B cell (primary cell): ENCODE data around the gene RAD51B.

Experiments used
- EZH2 ChIP-seq: IDR thresholded peaks from 2 replicates; pipeline ENCODE4 v1.6.1; 2012; ENCODE audit warnings: borderline replicate concordance, low read depth, mild to moderate bottlenecking, moderate library complexity, low read length; ENCODE audit not compliant: insufficient read depth, poor library complexity, severe bottlenecking
- TF ChIP-seq, protein P1 (sequence below): fragments of 200-600 bp; IDR thresholded peaks from one replicate; pipeline ENCODE4 v1.8.0; 2022; ENCODE audit warnings: antibody characterized with exemption, mild to moderate bottlenecking

DNA sequence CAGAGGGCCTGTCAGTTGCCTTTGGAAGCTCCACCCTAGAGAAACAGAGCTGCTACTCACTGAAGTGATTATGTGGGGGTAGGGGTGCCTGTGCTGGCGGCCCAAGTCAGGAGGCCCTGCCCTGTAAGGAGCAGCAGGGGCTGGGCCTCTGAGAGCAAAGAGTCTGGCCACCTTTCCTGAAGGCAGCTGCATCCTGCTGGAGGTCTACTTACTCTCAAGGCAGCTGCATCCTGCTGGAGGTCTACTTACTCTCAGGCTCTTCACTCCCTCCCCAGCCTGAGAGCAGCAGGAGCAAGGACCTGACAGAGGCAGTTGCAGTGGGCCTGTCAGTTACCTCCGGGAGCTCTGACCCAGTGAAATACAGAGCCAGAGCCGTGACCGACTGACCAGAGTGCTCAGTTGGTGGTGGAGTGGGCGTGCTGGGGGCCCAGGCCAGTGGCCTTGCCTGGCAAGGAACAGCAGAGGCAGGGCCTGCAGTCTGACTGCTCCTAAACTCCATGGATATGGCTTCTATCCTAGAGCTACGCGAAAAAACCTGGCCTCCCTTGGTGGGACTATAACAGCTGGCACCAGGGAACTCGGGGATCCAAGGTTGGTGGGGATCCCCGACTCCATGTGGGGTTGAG, 32.3 kb downstream of the RAD51B start:
- TF ChIP-seq, protein P1, sequence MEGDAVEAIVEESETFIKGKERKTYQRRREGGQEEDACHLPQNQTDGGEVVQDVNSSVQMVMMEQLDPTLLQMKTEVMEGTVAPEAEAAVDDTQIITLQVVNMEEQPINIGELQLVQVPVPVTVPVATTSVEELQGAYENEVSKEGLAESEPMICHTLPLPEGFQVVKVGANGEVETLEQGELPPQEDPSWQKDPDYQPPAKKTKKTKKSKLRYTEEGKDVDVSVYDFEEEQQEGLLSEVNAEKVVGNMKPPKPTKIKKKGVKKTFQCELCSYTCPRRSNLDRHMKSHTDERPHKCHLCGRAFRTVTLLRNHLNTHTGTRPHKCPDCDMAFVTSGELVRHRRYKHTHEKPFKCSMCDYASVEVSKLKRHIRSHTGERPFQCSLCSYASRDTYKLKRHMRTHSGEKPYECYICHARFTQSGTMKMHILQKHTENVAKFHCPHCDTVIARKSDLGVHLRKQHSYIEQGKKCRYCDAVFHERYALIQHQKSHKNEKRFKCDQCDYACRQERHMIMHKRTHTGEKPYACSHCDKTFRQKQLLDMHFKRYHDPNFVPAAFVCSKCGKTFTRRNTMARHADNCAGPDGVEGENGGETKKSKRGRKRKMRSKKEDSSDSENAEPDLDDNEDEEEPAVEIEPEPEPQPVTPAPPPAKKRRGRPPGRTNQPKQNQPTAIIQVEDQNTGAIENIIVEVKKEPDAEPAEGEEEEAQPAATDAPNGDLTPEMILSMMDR = no peak
- TF ChIP-seq EZH2 = no peak
